GM21447 (cell line): ENCODE results near the gene SFSWAP.
"Not testable (repeated sequence)": the region's sequence is repeated elsewhere in the genome, so short reads cannot be mapped to it uniquely, and the experiment has no call there.

Experiments
- ATAC-seq: cut with Tn5 transposase; IDR thresholded peaks from one replicate; pipeline ENCODE4 v1.9.1; 2021; ENCODE audit not compliant: unreplicated experiment

SFSWAP gene

DNA sequence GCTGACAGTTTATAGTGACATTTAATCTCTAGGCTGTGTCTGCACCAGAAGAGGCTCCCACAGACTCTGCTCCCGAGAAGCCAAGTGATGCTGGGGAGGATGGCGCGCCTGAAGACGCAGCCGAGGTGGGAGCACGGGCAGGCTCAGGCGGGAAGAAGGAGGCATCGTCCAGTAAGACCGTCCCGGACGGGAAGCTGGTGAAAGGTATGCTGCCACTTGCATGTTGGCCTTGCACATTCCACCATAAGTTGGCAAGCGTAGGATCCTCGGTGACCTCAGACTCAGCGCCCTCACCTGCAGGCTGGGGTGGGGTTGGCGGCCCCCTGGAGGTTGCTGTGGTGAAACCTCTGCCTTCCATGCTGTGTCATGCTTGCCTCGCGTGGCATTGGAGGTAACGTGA, 45.6 kb downstream of the SFSWAP start:
- ATAC-seq, result no peak

DNA sequence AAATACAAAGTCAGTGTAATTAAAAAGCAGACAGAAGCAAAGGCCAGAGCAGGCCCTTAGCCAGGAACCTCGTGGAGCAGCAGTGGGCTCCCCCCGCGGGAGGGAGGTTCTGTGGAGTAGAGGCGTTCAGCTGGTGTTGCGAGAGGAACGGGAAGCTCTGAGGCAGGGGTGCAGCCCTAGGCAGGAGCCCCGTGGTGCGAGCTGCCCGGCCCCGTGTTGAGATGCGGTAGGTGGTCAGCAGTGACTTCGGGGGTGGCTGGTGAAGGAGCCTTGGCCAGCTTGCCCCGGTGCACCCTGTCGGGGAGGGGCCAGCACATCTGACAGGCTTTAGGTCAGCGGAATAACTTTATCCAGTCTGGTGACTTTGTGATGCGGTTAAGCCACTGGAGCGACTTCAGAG, 46.2 kb downstream of the SFSWAP start:
- ATAC-seq, result no peak

DNA sequence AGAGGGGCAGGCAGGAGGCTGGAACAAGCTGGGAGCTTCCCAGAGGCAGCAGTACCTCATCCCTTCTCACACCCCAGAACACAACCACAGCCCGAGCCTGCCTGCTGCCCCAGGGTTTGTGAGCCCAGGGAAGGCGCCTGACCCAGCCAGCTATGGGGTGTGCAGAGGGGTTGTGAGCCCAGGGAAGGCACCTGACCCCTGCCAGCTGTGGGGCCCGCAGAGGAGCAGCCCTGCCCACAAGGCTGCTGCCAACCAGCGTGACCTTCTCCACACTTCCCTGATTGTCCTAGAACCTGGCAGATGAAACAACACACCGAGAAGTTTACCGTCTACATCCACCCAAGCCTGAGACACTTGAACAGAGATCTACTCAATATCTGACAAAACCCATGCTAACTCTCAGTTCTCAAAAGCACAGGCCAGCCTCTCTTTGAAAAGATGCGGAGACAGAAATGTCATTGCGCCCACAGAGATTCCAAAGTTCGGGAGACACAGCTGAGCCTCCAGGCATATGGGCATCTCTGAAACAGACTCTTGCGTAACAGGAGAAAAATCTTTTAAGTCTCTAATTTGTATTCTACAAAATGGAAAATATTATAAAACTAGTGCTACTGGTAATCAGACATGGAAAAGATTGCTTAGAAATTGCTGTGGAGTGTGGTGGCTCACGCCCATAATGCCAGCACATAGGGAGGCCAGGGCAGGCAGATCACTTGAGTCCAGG, 47.3 kb downstream of the SFSWAP start:
- ATAC-seq, result no peak

DNA sequence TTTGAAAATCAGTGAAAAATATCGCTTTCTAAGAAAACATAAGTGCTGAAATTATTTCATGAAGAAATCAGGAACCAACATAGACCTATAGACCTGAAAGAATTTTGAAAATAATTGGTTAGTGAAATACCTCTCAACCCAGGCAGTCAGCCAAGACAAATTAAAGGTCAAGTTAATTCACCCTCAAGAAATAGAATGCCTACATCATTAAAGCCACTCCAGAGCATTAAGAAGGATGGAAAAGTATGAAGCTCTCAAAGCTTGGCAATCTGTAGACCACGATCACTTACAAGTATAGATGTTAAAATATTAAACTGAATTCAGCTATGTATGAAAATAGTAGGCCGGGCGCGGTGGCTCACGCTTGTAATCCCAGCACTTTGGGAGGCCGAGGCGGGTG, 48.3 kb downstream of the SFSWAP start:
- ATAC-seq, result no peak

DNA sequence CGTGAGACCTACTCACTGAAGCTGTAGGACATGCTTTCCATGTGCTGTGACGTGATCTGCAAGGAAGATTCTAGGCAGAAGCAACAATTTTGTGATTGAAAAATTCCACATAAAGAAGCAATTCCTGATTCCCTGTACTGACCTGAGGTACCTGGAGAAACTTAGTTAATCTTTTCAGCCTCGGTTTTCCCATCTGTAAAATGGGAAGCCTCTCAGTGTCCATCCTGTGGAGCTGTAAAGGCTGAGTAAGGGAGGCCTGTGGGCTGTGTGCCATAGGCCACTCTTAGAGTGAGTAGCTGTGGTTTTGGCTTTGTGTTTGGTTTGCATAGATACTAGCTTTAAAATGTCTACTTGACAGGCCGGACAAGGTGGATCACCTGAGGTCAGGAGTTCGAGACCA, 50.7 kb downstream of the SFSWAP start:
- ATAC-seq, result no peak

DNA sequence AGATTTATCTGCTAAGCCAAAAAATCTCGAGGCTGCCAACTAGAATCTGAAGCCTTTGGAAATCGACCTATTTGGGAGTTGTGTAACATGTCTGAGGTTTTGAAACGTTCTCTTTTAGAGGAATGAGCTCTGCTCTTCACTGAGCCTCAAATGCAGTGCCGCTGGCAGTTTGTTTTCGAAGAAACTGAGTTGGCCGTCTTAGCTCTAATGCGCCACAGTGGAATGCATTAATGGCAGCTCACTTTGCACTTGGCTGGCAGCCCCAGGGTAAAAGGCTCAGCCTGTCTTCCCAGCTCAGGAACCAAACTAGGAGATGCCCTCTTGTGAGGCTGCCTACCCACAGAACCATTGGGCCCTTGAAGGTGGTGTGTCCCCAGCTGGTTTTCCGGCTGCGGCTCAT, 53.8 kb downstream of the SFSWAP start:
- no peak for ATAC-seq

DNA sequence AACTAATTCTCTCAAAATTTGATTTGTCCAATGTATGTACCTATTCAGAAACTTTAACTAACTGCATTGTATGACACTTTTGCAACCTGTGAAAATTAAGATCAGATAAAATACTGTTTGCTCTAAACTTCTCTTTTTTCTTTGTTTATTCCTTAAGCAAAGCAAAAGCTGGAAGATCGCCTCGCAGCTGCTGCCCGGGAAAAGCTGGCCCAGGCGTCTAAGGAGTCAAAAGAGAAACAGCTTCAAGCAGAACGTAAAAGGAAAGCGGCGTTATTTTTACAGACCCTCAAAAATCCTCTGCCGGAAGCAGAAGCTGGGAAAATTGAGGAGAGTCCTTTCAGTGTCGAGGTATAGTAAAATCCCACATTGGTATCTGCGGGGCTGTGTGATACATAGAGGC, 55.1 kb downstream of the SFSWAP start:
- no peak for ATAC-seq

DNA sequence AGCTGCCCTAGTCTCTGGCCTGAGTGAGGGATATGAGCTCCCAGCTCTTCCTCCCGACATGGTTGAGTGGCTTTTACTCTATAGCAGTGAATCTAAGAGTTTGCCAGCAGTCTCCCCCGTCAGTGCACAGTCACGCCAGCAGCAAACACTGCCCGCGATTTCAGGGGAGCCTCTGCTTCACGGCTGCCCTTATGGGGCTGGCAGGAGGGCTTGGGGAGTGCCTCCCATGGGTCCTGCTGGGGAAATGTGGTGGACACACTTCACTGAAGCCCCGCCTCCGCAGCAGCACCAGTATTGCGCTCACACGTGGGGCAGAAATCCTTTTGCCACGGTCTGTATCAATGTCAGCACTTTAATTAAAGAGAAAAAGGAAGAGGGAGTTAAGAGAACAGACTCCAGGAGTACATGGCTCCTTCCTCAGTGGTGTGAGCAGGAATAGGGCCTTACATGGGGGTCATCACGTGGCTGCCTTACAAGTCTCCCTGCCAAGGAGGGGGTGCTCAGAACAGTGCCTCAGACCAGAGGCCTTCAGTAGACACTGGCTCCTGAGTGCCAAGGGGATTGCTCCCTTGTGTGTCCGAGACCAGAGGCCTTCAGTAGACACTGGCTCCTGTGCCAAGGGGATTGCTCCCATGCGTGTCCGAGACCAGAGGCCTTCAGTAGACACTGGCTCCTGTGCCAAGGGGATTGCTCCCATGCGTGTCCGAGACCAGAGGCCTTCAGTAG, 55.7 kb downstream of the SFSWAP start:
- ATAC-seq, result no peak

DNA sequence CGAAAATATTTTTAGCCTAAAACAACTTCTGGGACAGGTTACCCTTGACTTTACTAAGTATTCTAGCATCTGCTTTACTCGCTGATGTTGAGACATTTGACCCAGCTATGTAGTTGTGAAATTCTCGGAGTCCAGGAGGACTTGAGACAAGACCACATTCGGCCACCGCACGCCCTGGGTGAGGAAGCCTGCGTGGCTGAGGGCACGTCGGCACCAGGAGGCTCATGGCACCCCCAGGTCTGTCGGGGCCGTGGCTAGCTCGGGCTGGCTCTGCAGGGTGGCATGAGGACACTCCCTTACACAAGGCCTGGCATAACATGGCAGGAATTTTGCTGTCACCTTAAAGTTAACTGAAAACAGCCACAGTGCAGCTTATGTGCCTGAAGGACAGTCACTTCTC, 59.2 kb downstream of the SFSWAP start:
- no peak for ATAC-seq

DNA sequence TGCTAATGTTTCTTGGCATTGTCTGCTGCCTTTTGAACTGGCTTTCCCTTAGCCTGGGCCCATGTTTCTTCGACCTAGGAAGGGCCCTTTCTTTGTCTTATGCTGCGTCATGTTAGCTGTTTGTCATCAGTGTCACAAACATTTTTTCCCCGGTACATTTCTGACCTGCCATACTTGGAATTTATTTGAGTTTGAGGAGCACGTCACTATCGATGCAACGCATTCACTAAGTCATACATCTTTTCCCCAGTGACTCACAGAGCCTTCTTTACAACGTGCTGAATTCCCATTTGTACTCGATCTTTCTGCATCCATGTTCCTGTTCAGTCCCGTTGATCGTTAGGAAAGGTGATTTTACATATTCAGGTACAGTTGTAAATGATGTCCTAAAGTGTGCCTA, 61.1 kb downstream of the SFSWAP start:
- no peak for ATAC-seq

DNA sequence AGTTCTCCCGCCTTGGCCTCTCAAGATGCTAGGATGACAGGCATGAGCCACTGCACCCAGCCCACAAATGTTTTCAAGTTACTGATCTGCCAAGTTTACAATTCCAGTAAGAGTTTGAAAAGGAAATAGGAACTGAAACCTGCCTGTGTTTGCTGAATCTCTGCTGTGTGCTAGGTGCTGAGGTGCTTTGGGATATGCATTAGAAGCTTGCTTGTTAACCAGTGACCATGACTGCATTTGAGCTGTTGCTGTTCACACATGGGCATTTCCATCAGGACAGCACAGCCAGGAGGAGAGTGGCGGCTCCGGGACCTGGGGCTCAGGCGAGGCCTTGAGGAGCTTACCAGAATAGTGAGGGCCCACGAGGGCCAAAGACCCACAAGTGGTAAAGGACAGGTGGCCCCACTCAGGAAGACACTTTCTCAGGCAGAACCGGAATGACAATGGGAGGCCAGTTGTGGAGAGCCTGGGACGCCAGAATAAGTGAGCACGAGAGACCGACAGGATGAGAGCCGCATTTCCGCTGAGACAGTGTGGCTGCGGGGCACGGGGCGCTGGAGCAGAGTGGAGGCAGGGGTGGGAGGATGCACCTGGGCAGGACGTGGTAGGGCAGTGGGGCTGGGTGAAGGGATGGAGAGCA, 62.8 kb downstream of the SFSWAP start:
- peak; percentile 77 for ATAC-seq

DNA sequence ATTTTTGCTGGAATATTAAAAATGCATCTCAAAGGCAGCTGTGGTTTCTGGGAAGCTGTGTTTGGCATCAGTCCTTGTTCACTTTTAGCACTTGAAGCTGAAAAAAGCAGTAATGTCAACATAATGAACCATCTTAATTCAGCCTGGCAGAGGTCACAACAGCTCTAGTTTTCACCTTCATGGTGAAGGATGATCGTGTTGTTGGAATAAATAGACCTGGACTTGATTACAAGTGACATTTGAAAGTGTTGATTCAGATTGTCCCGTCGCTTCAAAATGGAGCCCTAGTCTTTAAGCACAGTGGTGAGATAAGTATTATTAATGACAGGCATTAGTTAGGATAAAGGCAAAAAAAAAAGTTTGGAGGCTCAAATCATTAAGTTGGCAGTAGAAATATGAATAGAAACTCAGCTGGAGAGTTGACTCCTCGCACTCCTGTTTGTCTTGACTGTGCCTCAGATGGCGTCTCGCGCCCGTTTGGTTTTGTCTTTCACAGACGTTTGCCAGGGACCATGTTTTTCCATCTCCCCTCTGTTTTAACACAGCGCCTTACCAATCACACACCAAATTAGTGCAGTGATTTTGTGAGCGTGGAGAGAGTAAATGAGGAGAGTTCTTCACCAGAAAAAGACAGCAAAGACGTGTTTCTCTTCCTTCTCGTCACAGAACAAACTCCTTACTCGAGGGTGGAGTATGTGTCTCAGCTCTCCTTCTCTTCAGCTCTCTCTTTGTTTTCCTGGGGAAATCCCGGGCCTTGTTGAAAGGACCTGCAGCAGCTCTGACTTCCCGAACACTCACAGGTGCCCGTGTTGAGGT, 63.9 kb downstream of the SFSWAP start:
- ATAC-seq, result no peak

DNA sequence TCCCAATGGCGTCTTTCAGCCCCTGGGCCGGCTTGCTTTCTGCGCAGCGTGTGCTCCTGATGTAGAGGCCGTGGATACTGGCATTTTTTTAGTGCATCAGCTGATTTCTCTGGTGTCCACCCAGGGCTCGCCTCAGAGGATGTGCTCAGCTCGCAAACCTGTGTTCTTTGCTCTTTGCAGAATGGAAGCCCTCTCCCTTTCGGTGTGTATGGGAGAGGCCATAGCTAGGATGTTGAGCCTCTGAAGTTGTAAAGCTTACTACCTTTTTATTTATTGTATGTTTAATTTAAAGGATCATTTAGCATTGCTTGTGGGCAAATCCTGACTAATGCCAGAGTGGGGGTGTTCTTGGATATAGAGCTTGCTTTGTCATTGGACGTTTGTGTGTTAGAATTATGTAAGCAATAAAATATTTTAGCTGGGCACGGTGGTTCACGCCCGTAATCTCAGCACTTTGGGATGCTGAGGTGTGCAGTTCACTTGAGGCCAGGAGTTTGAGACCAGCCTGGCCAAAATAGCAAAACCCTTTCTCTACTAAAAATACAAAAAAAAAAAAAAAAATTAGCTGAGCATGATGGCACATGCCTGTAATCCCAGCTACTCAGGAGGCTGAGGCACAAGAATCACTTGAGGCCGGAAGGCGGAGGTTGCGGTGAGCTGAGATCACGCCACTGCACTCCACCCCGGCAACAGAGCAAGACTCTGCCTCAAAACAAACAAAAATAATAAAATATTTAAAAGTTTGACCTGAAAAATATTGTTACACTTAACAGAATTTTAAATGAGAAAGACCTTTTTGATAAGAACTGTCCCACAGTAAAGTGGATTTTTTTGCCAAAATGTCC, 64.7 kb downstream of the SFSWAP start:
- no peak for ATAC-seq

DNA sequence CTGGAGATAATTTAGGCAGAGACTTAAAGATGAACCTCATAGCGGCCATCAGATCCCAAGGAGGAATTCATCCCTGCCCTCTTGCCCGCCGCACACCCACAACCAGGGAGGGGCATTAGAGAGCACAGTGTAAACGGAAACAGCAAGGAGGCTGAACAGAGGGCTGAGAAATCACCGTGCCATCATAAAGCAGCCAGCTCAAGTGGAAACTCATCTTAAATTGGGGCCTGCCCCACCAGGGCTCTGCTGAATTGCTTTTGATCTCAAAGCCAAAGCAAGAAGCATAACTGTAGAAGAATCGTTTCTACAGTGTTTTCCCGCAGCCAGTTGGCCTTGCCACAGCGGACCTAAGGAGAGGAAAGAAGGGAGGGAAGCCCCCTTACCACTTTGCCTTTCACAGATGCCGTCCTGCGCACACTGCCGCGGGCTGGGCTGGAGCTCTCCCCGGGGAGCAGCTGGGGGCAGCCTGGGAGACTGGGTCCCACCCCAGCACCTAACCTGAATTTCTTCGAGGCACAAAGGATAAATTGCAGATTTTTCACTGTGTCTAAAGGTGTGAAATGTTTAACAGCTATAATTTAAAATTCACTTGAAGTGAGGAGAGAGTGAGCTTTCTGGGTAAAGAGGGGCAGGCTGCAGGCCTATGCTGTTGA, 65.5 kb downstream of the SFSWAP start:
- ATAC-seq, result no peak

DNA sequence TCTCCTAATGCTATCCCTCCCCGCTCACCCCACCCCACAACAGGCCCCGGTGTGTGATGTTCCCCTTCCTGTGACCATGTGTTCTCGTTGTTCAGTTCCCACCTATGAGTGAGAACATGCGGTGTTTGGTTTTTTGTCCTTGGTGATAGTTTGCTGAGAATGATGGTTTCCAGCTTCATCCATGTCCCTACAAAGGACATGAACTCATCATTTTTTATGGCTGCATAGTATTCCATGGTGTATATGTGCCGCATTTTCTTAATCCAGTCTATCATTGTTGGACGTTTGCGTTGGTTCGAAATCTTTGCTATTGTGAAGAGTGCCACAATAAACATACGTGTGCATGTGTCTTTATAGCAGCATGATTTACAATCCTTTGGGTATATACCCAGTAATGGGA, 66.4 kb downstream of the SFSWAP start:
- not testable (repeated sequence) for ATAC-seq

DNA sequence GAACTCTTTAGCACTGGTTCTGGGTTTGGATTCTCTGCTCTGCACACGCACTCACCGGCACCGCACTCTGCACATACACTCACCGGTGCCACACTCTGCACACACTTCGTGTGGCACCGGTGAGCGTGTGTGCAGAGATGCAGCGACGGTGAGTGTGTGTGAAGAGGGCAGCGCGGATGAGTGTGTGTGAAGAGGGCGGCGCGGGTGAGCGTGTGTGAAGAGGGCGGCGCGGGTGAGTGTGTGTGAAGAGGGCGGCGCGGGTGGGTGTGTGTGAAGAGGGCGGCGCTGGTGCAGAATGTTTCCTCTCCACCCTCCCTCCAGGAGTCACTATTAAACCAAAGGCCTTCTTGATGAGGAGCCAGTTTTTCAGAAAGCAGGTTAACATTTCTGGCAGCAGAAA, 68.1 kb downstream of the SFSWAP start:
- no peak for ATAC-seq

DNA sequence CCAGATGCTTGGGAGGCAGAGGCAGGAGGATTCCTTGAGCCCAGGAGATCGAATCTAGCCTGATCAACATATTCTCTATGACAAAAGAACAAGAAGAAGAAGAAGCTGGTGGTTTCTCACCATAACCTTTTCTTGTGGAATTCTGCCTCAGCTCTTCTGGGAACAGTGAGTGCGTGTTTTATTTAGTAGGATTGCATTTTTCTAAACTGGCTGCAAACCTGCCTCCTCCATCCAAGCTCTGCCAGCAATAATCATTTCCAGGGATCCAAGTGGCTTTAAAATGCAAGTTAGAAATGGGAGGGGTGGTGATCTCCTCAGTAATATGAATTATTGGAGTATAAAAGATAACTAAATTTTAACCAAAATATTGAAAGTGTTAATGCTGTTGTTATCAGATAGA, 71.2 kb downstream of the SFSWAP start:
- no peak for ATAC-seq

DNA sequence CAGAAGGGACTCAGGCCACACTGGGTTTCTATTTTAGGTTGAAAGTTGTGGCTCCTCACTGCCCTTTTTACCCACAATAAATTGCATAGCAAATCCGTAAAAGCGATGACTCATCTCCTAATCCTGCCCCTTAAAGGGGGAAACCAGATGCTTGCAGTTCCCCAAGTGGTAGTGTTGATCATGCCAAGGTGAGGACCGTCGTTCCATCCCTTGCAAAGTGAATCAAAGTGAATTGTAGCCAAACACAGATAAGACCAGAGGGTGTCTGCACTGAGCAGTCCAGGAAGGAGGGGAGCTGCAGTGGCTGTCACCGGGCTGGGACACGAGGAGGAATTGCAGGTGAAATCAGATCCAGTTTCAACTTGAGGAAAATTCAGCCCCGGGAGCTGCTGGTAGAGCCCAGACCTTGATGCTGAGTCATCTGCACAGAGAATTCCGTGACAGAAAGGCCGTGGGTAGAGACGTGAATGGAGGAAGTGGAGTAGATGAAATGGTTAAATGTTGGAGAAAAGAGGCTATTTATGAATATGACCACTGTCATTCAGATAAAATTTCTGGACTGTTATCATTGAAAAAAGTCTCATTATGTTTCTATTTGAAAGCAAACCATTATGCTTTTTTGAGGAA, 73.1 kb downstream of the SFSWAP start:
- ATAC-seq, result peak; percentile 85

DNA sequence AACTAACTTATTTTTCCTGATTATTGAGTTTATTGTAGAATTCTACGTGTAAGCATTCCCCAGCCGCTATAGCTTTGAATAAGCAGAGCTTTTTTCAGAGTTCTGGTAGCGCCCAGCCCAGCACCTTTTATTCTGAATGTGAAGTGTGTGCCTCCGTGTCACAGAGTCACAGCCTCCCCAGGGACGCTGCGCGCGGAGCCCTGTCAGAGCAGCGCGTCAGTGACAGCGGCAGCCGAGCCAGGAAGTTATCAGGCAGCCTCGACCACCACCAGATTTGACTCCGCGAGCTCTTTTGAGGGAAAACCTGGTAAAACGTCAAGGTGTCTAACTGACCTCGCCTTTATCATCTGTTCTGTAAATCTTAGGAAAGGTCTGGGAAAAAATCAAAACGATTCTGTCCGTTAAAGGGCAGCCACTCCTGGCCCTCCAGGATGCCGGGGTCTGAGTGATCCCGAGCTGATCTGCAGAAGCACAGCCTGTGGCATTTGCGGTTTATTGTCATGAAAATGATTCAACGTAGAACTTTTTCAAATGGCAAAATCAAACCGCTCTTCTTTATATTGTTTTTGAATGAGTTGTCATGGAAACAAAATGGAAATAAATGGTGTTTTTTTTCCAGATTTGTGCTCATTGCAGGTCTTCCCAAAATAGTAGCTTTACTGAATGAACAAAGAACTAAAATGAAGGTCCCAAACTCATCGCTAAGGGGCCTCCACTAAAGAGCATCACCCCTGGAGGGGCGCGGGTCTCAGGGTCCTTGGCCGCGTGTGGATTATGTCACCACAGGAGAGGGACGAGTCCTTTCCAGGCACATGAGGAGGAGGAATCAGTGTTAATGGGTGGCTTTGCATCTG, 74.2 kb downstream of the SFSWAP start:
- ATAC-seq, result no peak
